Osteocyte (in vitro differentiated cells): ENCODE results near the gene CHL1. TPM values are rescaled to one million over a fixed set of nuclear protein-coding genes. Genes with fewer than 3 reads are reported as not detected.

Source experiments
- DNase-seq: peaks from one replicate; pipeline ENCODE4 v3.0.0; 2021; ENCODE audit warnings: mixed read lengths; ENCODE audit not compliant: unreplicated experiment; ENCODE audit errors: extremely low spot score
- H3K27ac Mint-ChIP-seq: one replicate; pipeline ENCODE4 v1.8.0; 2021; ENCODE audit warnings: mild to moderate bottlenecking, mixed read lengths; ENCODE audit not compliant: unreplicated experiment
- H3K27me3 Mint-ChIP-seq: one replicate; pipeline ENCODE4 v1.8.0; 2021; ENCODE audit warnings: mixed read lengths; ENCODE audit not compliant: unreplicated experiment
- H3K36me3 Mint-ChIP-seq: one replicate; pipeline ENCODE4 v1.8.0; 2021; ENCODE audit warnings: mixed read lengths; ENCODE audit not compliant: unreplicated experiment
- H3K4me1 Mint-ChIP-seq: one replicate; pipeline ENCODE4 v1.8.0; 2021; ENCODE audit warnings: mixed read lengths; ENCODE audit not compliant: unreplicated experiment
- H3K4me3 Mint-ChIP-seq: one replicate; pipeline ENCODE4 v1.8.0; 2021; ENCODE audit warnings: mild to moderate bottlenecking, moderate library complexity, mixed read lengths; ENCODE audit not compliant: unreplicated experiment
- H3K9me3 Mint-ChIP-seq: one replicate; pipeline ENCODE4 v1.8.0; 2021; ENCODE audit warnings: mixed read lengths; ENCODE audit not compliant: unreplicated experiment
- total RNA-seq: library from RNA; stranded (reverse); gene quantifications from 2 replicates; pipeline ENCODE4 v1.2.1, GENCODE V29; 2021
- TF ChIP-seq, protein P1 (sequence below): fragments of 200-600 bp; sonication (generic); IDR thresholded peaks from 2 replicates; pipeline ENCODE4 v1.5.0; 2021; ENCODE audit warnings: antibody characterized with exemption, mild to moderate bottlenecking, moderate library complexity

Gene CHL1
- total RNA-seq, 1 donor from 2014 or later = not detected

DNA sequence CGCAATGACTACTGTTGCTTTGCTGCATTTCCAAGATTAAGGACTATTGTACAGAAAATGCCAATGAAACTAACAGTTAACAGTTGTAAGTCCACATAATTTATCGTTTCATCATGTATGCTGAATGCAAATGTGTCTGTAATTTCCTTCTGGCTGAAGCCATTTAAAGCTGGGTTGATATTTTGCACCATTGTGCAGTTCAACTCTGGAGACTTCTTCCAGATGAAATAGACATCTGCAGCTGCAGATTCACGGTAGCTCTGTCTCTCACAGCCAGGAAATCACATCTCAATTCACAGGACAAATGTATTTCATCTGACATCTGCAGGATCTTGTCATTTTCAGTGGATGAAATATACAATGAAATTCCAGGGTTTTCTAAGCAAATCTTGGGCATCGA, 145.4 kb downstream of the CHL1 start:
- Mint-ChIP-seq H3K9me3 (no peaks in the 10 kb centered on the region), H3K27me3 (no peaks in the 10 kb centered on the region), H3K4me1 (no peaks in the 10 kb centered on the region), H3K4me3 (no peak overlapping the region), H3K36me3 (no peaks in the 10 kb centered on the region), H3K27ac (no peak overlapping the region)
- TF ChIP-seq, protein P1, sequence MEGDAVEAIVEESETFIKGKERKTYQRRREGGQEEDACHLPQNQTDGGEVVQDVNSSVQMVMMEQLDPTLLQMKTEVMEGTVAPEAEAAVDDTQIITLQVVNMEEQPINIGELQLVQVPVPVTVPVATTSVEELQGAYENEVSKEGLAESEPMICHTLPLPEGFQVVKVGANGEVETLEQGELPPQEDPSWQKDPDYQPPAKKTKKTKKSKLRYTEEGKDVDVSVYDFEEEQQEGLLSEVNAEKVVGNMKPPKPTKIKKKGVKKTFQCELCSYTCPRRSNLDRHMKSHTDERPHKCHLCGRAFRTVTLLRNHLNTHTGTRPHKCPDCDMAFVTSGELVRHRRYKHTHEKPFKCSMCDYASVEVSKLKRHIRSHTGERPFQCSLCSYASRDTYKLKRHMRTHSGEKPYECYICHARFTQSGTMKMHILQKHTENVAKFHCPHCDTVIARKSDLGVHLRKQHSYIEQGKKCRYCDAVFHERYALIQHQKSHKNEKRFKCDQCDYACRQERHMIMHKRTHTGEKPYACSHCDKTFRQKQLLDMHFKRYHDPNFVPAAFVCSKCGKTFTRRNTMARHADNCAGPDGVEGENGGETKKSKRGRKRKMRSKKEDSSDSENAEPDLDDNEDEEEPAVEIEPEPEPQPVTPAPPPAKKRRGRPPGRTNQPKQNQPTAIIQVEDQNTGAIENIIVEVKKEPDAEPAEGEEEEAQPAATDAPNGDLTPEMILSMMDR = no peak
- DNase-seq = no peak

DNA sequence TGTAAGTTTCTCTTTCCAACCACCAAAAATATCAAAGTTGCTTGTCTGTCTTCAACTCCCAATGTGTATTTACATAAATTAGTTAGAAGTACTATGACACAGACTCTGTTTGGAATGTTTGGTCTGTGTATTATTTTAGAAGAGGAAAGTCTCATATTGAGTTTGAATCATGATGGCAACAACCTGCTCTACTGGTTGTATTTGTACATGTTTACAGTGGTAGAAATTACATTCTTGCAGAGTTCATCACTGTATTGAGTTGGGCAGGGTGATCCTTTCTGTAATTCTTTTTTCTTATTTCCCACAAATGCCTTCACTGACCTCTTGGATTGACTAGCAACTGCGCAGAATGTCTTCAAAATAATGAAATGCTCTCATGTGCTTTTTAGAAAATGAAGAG, 149.6 kb downstream of the CHL1 start:
- no peaks in the 10 kb centered on the region for H3K36me3 Mint-ChIP-seq
- H3K9me3 Mint-ChIP-seq = no peaks in the 10 kb centered on the region
- no peaks in the 10 kb centered on the region for H3K27me3 Mint-ChIP-seq
- DNase-seq = no peak
- no peaks in the 10 kb centered on the region for H3K4me1 Mint-ChIP-seq
- TF ChIP-seq, protein P1 = no peak
- H3K27ac Mint-ChIP-seq = no peak overlapping the region
- no peak overlapping the region for H3K4me3 Mint-ChIP-seq

DNA sequence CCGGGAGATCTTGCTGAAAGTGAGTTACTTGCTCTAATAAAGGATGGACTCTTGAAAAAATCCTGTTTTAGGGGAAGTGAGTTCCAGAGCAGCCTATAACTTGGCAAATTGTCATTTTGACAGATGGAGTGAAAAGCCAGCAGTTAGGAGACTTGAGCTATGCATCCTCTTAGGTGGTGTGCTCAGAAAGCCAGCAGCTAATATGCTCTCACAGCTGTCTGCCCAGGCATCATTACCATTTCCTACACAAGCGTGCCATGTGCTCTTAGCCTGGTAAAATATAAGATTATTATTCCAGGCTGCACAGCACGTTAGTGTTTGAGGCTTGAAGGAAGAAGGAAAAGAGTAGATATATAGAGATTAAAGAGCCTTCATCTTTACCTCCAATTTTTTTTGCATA, 151.0 kb downstream of the CHL1 start:
- DNase-seq = no peak
- no peaks in the 10 kb centered on the region for H3K27me3 Mint-ChIP-seq
- H3K9me3 Mint-ChIP-seq = no peaks in the 10 kb centered on the region
- TF ChIP-seq, protein P1 = no peak
- no peak overlapping the region for H3K4me3 Mint-ChIP-seq
- no peaks in the 10 kb centered on the region for H3K4me1 Mint-ChIP-seq
- no peak overlapping the region for H3K27ac Mint-ChIP-seq
- H3K36me3 Mint-ChIP-seq = no peaks in the 10 kb centered on the region

DNA sequence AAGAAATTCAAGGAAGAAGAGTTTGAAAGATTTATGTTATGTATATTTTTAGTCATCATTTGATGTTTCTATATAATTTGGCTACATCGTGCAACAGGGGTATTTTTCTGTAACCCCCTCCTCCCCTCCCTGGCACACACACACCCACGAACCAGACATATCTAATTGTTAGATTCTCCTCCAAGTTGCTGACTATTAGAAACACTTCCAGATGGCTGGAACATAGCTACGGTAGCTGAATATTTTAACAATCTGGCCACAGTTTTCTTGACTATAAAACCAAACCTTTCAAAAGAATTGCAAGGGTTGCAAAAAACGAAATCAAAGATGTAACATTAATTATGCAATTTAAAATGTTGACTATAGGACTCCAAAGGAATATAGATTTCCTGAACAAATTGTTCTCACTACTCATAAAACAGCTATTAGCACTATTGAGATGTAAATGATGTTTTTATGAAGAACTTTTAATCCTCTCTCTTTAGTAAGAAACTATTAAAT, 154.4 kb downstream of the CHL1 start:
- H3K27me3 Mint-ChIP-seq = no peaks in the 10 kb centered on the region

DNA sequence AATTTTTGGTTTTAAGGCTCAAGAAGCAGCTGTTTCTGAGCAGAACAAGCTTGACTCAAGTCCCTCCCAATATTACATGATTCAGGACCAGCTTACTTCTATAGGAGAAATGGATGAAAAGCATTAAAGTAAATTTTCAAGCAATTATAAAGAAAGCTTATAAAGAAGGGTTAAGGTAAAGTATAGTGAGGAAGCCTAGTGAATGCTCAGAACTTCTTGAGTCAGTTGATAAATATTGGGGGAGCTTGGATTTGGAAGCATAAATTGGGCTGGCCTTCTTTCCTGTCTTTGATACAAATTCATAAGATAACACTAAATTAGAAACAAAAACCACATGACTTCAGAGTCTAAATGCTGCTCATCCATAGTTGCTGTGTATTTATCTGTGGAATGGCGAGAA, 156.0 kb downstream of the CHL1 start:
- Mint-ChIP-seq H3K9me3 (no peaks in the 10 kb centered on the region), H3K4me1 (no peaks in the 10 kb centered on the region), H3K27ac (no peak overlapping the region), H3K27me3 (no peaks in the 10 kb centered on the region), H3K4me3 (no peak overlapping the region), H3K36me3 (no peaks in the 10 kb centered on the region)
- no peak for DNase-seq
- TF ChIP-seq, protein P1 = no peak

More for the DNA sequence above, 154.4 kb downstream of the CHL1 start:
- Mint-ChIP-seq H3K4me1 (no peaks in the 10 kb centered on the region), H3K27ac (no peak overlapping the region), H3K36me3 (no peaks in the 10 kb centered on the region), H3K9me3 (no peaks in the 10 kb centered on the region), H3K4me3 (no peak overlapping the region)
- DNase-seq = no peak
- TF ChIP-seq, protein P1 = no peak
